Epithelial cell of prostate (primary cell): ENCODE data around the gene PON3.

Source experiments
- DNase-seq: peaks from one replicate; pipeline ENCODE4 v3.0.0-alpha.2; 2011; ENCODE audit warnings: low read depth, low spot score
- H3K27ac ChIP-seq: fragments of 450-650 bp; 2 replicates; pipeline ENCODE4 v1.5.1; 2017; ENCODE audit warnings: mild to moderate bottlenecking

Gene PON3

DNA sequence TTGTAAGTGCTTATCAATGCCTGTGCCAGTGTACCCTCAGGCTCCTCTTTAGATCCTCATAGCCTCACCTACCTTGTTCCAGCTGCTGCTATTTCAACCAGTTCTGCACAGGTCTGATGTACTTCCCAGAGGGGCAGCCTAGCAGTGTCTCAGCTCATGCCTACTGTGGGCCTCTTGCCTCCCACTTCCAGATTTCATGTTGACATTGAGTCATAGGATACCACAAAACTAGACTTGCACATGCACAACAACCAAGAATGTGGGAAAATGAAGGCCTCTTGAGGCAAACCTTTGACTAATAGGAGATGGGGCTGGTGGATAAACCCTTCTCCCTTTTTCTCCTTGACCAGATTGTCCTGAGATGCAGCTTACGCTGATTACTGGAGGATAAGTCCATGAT lies 31.0 kb downstream of the PON3 start:
- H3K27ac ChIP-seq = no peak overlapping the region
- peak; percentile 14 for DNase-seq

DNA sequence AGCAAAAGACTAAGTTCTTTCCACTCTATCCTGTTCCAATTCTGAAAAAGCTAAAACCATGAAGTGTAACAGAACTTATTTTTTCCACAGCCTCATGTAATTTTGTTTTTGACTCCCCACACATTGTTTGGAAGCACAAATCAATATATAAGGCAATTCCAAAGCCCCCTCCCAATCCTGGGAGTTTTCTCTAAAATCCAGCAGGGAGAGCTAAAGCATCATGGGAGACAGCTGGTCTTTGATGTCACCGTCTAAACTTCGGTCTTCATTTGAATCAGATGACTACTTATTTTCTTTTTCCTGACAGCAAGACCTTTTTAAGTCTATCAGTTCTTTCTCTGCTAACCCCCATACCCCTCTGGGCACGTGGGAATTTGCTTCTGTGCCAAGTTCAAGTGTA lies 38.6 kb downstream of the PON3 start:
- H3K27ac ChIP-seq = no peak overlapping the region
- no peak for DNase-seq

DNA sequence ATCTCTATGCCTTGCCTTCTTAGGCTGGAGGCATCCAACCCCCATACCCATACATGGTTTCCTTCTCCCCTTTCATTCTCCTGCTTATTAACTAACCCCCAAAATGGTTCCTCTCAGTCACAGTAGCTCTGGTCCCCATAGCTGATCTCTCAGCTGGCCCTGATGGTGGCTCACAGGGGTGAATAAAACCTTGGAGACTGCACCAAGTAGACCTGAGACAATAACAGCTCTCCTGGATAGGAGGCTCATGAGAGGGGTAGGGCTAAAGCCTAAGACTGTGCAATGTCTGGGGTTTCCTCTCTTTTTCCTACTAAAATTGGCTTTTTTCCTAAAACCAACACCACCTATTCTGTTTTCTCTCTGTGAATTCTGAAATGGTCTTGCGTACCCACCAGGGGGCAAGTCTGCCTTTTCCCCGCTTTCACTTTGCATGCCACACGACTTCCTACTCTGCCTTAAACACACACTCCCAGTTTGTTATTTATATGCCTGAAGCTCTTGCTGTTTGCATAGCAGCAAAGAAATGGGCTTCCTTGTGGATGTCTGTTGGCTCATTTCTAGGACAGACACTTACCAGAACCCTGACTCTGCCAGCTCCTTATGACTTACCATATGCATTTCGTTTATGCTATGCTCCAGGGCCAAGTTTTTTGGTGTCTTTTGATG lies 53.4 kb downstream of the PON3 start:
- DNase-seq = no peak
- H3K27ac ChIP-seq = no peak overlapping the region

DNA sequence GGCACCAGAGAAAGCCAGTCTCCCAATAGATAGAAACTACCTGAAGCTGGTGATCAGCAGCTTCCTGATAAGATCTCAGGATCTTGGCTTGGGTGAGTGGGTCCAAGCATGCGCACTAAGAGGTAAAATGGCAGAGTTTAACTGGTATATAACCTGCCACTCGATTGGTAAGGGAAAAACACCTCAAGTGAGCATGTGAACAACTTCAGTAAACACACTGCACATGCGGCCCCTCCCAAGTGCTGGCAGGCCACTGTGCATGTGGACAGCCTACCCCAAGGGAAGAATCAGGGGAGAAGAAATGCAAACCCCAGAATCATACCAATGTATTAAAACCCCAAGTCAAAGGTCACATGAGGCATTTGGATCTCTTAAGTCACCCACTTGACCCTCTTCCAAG lies 54.1 kb downstream of the PON3 start:
- no peak for DNase-seq
- H3K27ac ChIP-seq = no peak overlapping the region

DNA sequence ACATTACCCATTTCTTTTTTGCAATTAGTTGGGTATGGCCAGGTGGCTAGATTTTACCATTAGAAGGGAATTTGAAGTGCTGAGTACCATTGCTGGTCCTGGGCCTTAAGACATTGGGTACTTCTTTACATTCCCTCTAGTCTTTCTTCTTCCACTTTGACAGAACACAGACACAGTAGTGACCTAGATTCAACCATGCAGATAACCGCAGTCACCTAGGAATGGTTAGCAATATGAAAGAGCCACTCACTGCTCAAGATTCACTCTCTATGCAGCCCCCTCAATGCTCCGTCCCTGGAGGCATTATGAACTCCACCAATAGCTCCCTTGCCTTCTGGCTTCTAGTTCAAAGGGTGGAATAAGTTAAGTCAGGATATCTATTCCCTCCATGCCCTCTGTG lies 55.7 kb downstream of the PON3 start:
- H3K27ac ChIP-seq = no peak overlapping the region

DNA sequence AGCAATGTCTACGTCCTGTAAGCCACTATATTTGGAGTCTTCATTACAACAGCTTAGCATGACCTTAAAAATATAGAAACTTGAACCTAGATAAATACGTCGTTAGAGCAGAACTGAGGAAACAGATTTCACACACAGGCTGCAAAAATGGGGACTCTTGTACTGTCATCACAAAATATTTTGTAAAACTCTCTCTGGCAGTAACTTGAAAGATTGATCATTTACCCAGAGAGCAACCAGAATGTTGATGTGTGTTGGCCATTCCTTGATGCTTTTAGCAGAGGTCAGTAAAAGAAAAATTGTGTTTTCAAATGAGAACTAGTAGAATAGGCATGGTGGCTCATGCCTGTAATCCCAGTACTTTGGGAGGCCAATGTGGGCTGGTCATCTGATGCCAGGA lies 57.3 kb downstream of the PON3 start:
- no peak for DNase-seq
- no peak overlapping the region for H3K27ac ChIP-seq

More for the DNA sequence above, 55.7 kb downstream of the PON3 start:
- no peak for DNase-seq

DNA sequence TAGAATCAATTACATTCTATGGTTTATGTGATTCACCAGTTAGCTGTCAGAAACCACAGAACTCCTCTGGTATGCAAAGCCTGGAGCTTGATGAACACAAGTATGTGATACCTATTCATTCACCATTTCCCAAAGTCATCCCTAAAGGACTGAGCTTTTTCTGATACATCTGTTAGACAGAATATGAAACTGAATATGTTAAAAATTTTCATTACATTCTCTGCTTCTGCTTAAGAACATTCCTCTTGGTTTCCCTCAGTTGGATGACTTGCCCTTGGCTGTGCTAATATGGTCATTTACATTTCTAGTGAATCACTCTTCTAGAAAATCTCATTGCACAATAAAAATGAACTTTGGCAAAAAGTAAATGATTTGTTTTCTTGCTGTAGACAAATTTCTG lies 61.1 kb downstream of the PON3 start:
- no peak overlapping the region for H3K27ac ChIP-seq
- DNase-seq = peak; percentile 12

DNA sequence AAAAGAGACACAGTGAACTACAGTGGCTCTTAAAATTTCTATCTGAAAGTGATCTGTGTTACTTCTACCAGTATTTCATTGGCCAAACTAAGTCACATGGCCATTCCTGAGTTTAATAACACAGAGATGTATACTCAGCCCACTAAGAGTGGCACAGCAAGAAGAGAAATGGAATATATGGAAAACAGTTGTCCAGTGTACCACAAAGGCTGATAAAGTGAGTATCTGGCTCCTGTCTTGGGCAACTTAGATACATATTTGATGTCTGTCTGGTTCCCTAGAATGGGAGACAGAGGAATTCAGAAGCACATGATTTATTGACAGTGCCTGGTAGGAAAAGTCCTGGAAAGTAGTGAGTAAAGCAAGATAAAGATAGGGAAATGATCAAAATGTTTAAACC lies 61.7 kb downstream of the PON3 start:
- no peak overlapping the region for H3K27ac ChIP-seq
- no peak for DNase-seq

DNA sequence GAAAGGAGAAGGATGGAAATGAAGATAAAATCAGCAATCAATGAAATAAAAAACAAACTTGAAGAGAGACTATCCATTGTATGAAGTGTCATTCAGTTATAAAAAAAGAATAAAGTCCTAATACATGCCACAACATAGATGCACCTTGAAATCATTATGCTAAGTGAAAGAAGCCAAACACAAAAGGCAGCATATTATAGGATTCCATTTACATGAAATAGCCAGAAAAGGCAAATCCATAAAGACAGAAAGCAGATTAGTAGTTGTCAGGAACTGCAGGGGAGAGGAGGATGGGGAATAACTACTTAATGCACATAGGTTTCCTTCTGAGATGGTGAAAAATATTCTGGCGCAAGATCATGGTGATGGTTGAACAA lies 65.2 kb downstream of the PON3 start:
- no peak overlapping the region for H3K27ac ChIP-seq
- no peak for DNase-seq

DNA sequence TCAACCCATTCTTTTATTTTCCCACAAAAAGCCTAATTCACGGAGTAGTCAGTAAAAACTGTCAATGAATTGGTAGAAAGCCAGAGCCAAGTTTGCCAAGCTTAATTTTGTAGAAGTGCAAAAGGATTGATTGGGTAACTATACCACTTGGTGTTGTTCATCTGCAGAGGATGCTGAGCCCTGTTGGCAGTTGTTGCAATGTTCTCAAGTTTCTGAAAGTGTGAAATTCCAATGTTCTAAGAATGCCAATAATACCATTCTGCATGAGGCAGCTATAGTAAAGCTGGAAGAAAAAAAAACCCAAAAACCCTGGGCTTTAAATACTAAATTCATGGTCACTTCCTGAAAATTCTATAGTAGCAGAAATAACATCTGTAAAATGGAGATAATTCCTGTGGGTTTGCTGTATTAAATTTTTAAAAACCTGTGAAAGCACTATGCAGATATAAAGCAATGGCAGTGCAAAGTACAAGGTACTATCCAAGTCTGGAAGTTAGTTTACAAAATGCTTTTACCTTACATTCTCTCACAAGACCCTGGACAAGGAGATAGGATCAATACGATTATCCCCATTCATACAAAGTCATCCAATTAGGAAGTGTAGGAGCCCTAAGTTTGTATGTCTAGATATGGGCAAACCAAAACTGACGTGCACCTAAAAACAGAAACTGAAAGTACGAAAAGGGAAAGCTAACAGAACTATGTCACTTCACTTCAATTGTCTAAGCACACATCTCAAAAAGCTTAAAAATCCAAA lies 65.8 kb downstream of the PON3 start:
- no peak for DNase-seq
- H3K27ac ChIP-seq = no peak overlapping the region

DNA sequence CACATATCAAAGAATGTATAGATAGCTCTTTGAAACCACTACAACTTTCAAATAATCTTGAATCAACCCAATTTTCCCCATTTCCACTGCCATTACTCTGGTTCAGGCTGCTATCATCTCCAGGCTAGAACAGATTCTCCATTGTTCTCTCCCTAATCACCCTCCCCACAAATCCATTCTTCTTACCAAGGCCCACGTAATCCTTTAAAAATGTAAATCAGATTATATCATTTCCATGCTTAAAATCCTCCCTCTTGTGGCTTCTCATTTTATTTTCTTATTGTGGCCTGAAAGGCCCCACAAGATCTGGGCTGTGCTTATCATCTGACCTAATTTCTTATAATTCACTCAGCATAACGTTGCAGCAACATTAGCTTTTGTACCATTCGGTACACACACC lies 68.8 kb downstream of the PON3 start:
- H3K27ac ChIP-seq = no peak overlapping the region
- DNase-seq = no peak

DNA sequence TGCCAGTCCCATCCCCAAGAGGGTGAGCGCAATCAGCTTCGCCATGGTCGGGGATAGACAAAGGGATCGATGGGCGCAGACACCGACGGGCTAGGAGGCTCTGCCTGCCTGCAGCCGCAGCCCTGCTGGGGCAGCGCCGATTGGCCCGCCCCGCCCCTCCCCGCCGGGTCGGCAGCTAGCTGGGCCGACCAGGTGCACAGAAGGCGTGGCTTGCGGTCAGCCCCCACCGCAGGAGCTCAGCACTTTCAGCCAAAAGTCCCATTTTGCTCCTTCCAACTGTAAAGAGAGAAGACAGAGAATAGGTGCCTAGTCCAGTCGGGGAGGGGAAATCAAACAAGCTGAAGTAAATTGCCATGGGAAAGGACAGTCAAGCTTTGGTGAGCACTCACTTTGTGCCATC lies 71.7 kb downstream of the PON3 start, which contains the start of gene PON1:
PON1 (minus strand) TSS at position 102 of the 400 bp plus-strand sequence; CDS start at position 45, 57 bp downstream.
- no peak within 1 kb of the TSS for H3K27ac ChIP-seq
- no peak for DNase-seq

DNA sequence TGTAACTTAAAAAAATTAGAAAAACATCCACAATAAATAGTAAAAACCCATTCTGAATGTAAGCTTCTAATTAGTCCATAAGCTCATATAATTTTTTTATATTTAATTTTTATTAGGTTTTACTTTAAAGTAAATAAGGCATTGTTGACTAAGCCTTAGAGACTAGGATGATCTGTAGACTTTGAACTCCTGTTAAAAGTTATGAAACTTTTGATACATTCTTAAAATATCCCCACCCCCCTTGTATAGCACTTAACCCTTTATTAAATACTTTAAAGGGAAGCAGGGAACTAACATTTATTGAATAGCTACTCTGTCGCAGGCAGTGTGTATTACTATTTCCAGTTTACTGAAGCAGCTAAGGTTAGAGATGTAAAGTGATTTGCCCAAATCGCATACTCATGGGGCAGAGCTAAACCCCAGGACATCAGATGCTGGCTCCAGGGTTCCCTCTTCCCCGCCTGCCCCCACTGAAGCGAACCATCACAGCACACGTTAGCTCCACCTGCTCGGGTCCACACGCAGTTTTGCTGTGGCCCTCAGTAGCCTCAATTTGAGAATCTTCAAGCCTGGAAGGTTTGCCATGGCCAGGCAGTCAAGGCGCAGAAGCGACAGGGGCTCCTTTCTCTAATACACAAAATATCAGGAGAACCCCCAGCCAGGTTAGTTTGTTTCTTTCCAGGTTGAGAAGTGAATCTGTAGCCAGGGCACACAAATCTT lies 72.6 kb downstream of the PON3 start:
- H3K27ac ChIP-seq = no peak overlapping the region
- DNase-seq = no peak

DNA sequence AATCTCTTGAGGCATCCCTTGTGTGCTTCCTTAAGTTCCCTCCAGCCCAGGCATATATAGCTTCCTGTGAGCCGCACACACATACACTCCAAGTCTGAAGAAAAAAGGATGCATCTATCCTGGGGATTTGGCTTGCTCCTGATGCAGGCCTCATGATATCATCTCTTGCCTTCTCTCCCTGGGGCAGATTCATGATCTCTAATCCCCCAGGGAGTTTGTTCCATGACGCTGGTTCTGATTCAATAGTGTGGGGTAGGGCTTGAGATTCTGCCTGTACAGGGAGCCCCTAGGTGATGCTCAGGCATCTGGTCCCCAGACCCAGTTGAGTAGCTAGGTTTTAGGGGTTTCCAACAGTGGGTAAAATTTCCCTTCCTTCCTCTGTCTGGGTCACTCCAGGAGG lies 73.3 kb downstream of the PON3 start:
- DNase-seq = no peak
- no peak overlapping the region for H3K27ac ChIP-seq

DNA sequence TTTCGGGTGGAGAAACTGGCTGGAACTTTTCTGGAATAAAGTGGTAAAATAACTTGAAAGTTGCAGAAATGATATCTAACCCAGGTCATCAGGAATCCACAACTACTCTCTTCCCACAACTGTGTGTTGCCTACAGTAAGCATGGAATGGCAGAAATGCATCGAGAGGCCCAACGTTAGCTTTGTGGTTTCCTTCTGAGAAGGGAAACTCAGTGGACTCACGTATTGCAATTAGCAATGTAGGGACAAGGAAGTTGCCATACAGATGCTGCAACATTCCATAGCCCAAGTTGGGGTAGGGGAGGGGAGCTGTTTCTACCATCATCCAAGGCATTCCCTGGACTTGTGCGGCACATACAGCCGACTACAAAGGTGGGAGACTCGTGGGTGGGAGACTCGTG lies 73.8 kb downstream of the PON3 start:
- no peak for DNase-seq

DNA sequence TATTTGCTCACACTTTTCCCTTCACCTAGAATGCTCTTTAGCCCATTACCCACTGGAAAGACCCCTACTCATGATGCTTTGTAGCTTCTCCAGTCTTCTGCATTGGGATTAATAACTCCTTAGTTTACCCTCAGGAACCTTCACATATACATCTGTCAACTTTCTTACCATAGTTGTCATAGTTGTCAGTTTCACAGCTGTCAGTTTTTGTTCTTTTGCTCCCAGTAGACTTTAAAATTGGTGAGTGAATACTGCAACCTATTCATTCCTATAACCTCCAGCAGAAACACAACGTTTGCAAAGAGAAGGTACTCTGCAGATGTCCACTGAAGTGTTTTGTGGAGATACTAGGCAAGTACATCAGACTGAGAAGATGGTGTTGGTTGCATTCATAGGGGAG lies 74.5 kb downstream of the PON3 start:
- no peak for DNase-seq
- no peak overlapping the region for H3K27ac ChIP-seq

More for the DNA sequence above, 73.8 kb downstream of the PON3 start:
- H3K27ac ChIP-seq = no peak overlapping the region

DNA sequence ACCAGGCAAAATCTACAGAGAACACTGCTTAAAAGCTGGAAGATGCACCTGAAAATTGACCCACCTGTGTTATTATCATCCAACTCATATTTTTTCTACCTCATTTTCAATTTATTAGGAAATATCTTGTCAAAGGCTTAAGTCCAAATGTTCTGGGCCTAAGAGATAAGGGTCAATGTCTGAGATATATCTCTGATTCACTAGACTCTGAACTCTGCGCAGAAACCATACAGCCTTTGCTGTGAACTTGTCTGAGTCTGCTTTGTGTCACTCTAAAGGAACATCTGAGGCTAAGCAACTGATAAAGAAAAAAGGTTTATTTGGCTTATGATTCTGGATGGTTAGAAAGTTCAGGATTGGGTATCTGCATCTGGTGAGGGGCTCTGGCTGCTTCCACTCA lies 75.5 kb downstream of the PON3 start:
- no peak for DNase-seq

DNA sequence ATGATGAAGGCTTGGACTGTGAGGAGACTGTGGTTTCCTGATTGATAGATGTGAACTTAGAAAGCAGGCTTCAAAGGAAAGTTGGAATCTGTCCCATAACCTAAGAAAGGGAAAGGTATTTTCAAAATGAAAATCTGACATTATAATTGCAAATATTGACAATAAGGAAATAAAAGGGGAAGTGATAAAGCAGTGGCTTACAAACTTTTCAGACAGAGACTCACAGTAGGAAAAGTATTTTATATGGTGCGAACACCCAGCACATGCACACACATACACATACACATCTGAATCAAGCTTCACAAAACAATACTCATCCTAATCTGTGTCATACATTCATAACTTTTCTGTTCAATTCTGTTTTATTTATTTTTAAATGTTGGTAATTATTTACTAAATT lies 76.6 kb downstream of the PON3 start:
- DNase-seq = no peak
- no peak overlapping the region for H3K27ac ChIP-seq

More for the DNA sequence above, 75.5 kb downstream of the PON3 start:
- no peak overlapping the region for H3K27ac ChIP-seq

DNA sequence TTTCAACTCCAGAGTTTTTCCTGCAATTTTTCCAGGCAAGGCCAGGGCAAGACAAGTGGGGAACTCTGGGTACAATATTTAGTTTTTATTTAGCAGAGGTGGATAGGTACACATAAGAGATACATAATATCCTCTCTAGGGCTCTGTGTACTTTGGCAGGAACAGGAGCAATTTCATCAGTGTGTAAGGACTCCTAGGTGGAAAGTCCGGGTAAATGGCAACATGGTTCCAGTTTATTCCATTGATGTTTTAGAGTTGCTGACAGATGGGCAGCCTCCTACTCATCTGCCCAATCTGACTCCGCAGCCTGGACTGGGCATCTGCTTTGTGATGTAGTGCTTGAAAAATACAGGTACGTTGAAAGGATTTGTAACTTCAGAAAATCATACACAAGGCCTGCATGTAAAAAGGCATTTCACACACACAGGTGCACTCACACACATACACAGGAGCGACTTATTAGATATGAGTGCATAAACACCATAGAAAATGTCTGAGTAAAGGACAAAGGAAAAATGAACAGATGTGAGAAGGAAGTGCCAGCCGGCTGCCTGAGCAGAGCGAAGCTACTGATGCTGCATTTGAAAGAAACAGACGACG lies 77.6 kb downstream of the PON3 start:
- no peak for DNase-seq
- no peak overlapping the region for H3K27ac ChIP-seq

DNA sequence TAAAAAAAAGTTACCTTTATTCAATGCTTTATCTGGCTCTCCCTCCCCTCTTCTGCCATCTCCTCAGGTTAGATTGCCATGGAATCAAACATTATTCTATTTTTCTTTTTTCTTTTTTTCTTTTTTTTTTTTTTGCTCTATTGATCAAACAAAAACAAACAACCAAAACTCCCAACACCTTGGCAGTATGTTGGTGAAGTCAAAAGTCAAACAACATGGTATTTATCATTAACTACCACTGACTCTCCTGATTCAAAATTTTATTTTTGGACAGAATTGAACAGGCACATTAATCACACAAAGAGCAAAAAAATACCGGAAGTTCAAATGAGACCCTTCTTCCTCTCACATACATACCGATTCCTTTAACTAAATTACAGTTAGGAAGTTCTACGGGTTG lies 78.2 kb downstream of the PON3 start:
- no peak overlapping the region for H3K27ac ChIP-seq
- DNase-seq = no peak

DNA sequence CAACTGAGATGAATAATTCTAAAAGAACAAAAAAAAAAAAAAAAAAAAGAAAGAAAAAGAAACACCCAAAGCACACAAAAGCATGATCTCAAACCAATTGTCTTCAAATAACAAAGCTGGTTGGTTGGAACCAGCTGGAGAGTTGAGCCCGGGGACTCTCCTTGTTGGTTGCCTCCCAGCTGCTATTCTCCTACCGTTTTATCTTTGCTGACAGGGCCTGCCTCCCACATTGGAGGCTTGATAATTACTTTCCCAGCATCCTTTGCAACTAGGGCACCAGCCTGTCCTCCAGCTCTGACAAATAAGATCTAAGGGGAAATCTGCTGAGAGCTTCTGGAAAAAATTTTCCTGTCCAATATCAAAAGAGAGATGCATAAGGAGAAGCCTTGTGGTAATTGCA lies 78.6 kb downstream of the PON3 start:
- no peak for DNase-seq
- no peak overlapping the region for H3K27ac ChIP-seq
